HAP-1 (cell line): Measurements from ENCODE around the gene RNF227.

Source experiments
- DNase-seq, 2 experiments: peaks; one replicate each; pipeline ENCODE4 v3.0.0-alpha.2; 2016 to 2020; ENCODE audit warnings: low spot score in 2 of 2
- H3K27me3 ChIP-seq: fragments of 250-450 bp; sonication (Bioruptor Pico); 2 replicates; pipeline ENCODE4 v1.5.1; 2020; ENCODE audit warnings: low read depth, mild to moderate bottlenecking, moderate library complexity
- H3K36me3 ChIP-seq: fragments of 250-450 bp; sonication (Bioruptor Pico); replicated peaks from 2 replicates; pipeline ENCODE4 v1.5.1; 2020; ENCODE audit warnings: mild to moderate bottlenecking
- H3K4me1 ChIP-seq: fragments of 250-450 bp; sonication (Bioruptor Pico); 2 replicates; pipeline ENCODE4 v1.5.1; 2020; ENCODE audit warnings: mild to moderate bottlenecking
- H3K4me3 ChIP-seq: fragments of 250-450 bp; sonication (Bioruptor Pico); 2 replicates; pipeline ENCODE4 v1.5.1; 2020; ENCODE audit warnings: mild to moderate bottlenecking, moderate library complexity
- H3K9me3 ChIP-seq: fragments of 250-450 bp; sonication (Bioruptor Pico); 2 replicates; pipeline ENCODE4 v1.5.1; 2020; ENCODE audit warnings: mild to moderate bottlenecking, moderate library complexity
- in situ Hi-C: fragments of 300-500 bp; cut with MboI; formaldehyde crosslinking; loops from 3 replicates; pipeline ENCODE4 v1.14.3; 2020; ENCODE audit warnings: low sequenced_read_pairs, inconsistent platforms, mixed read lengths

RNF227 gene

GRCh38 chr17:7916385-7916682 lies 245 bp upstream of the RNF227 start:
- no peak for DNase-seq
- H3K4me3 ChIP-seq: peak overlapping the region; percentile 40
- no peaks in the 10 kb centered on the region for H3K27me3 ChIP-seq
- in situ Hi-C loops: loop anchor here (5.0 to 10.0 kb wide), 2 partner anchors 68 to 141 kb away; no protein-coding TSS in a partner anchor
- peaks cover 7% of the 10 kb centered on the region for H3K36me3 ChIP-seq
- peaks cover 2% of the 10 kb centered on the region; the same call in 1 of the 2 replicates for H3K9me3 ChIP-seq
- H3K4me1 ChIP-seq: peaks cover 17% of the 10 kb centered on the region

GRCh38 chr17:7915179-7915610 lies 894 bp downstream of the RNF227 start:
- in situ Hi-C loops: loop anchor here (5.0 to 10.0 kb wide), 2 partner anchors 70 to 142 kb away; no protein-coding TSS in a partner anchor
- peaks cover 17% of the 10 kb centered on the region for H3K4me1 ChIP-seq
- peak overlapping the region; percentile 40 for H3K4me3 ChIP-seq
- H3K9me3 ChIP-seq: peaks cover 2% of the 10 kb centered on the region; the same call in 1 of the 2 replicates
- no peak for DNase-seq
- peaks cover 17% of the 10 kb centered on the region for H3K36me3 ChIP-seq
- H3K27me3 ChIP-seq: no peaks in the 10 kb centered on the region

GRCh38 chr17:7912927-7913524 lies 3.1 kb downstream of the RNF227 start:
- DNase-seq: peak; percentile 64 to 80
- Histone ChIP-seq H3K4me1 (peaks cover 17% of the 10 kb centered on the region), H3K4me3 (no peak overlapping the region), H3K36me3 (peaks cover 36% of the 10 kb centered on the region), H3K9me3 (peaks cover 2% of the 10 kb centered on the region; the same call in 1 of the 2 replicates), H3K27me3 (no peaks in the 10 kb centered on the region)
- in situ Hi-C loops: loop anchor here (10.0 kb wide), 1 partner anchor 72 kb away; no protein-coding TSS in a partner anchor

- Histone ChIP-seq H3K9me3 (peaks cover under 1% of the 10 kb centered on the region; the same call in 1 of the 2 replicates), H3K27me3 (no peaks in the 10 kb centered on the region), H3K36me3 (peaks cover 55% of the 10 kb centered on the region), H3K4me3 (no peak overlapping the region), H3K4me1 (peaks cover 14% of the 10 kb centered on the region)
- in situ Hi-C loops: loop anchor here (10.0 kb wide), 1 partner anchor 74 kb away; no protein-coding TSS in a partner anchor
- DNase-seq: no peak
Observed at GRCh38 chr17:7911116-7911515, 5.0 kb downstream of the RNF227 start.

GRCh38 chr17:7910711-7911110 lies 5.4 kb downstream of the RNF227 start:
- no peaks in the 10 kb centered on the region for H3K27me3 ChIP-seq
- H3K4me3 ChIP-seq: no peak overlapping the region
- DNase-seq: no peak
- H3K36me3 ChIP-seq: peaks cover 59% of the 10 kb centered on the region
- H3K9me3 ChIP-seq: no peaks in the 10 kb centered on the region
- in situ Hi-C loops: loop anchor here (10.0 kb wide), 1 partner anchor 74 kb away; no protein-coding TSS in a partner anchor
- H3K4me1 ChIP-seq: peaks cover 12% of the 10 kb centered on the region

GRCh38 chr17:7910281-7910680 lies 5.8 kb downstream of the RNF227 start:
- H3K4me1 ChIP-seq: peaks cover 9% of the 10 kb centered on the region
- in situ Hi-C loops: loop anchor here (10.0 kb wide), 1 partner anchor 75 kb away; no protein-coding TSS in a partner anchor
- peaks cover 62% of the 10 kb centered on the region for H3K36me3 ChIP-seq
- H3K4me3 ChIP-seq: no peak overlapping the region
- H3K27me3 ChIP-seq: no peaks in the 10 kb centered on the region
- no peak for DNase-seq
- H3K9me3 ChIP-seq: no peaks in the 10 kb centered on the region

- no peak for DNase-seq
- Histone ChIP-seq H3K9me3 (no peaks in the 10 kb centered on the region), H3K36me3 (peaks cover 74% of the 10 kb centered on the region), H3K4me3 (no peak overlapping the region), H3K27me3 (no peaks in the 10 kb centered on the region), H3K4me1 (no peaks in the 10 kb centered on the region)
- in situ Hi-C loops: no loop called here
Observed at GRCh38 chr17:7909089-7909488, 7.0 kb downstream of the RNF227 start.

GRCh38 chr17:7903154-7904103 lies 12.7 kb downstream of the RNF227 start:
- Histone ChIP-seq H3K27me3 (no peaks in the 10 kb centered on the region), H3K36me3 (peaks cover 95% of the 10 kb centered on the region), H3K4me3 (no peak overlapping the region), H3K9me3 (no peaks in the 10 kb centered on the region), H3K4me1 (no peaks in the 10 kb centered on the region)
- in situ Hi-C loops: loop anchor here (5.0 kb wide), 1 partner anchor 41 kb away; no protein-coding TSS in a partner anchor
- no peak for DNase-seq

- Histone ChIP-seq H3K4me1 (no peaks in the 10 kb centered on the region), H3K4me3 (no peak overlapping the region), H3K9me3 (no peaks in the 10 kb centered on the region), H3K27me3 (no peaks in the 10 kb centered on the region), H3K36me3 (peaks cover 85% of the 10 kb centered on the region)
- DNase-seq: no peak
- in situ Hi-C loops: no loop called here
Observed at GRCh38 chr17:7897773-7898172, 18.3 kb downstream of the RNF227 start.

GRCh38 chr17:7897090-7897489 lies 19.0 kb downstream of the RNF227 start:
- in situ Hi-C loops: no loop called here
- Histone ChIP-seq H3K36me3 (peaks cover 79% of the 10 kb centered on the region), H3K4me3 (no peak overlapping the region), H3K9me3 (no peaks in the 10 kb centered on the region), H3K4me1 (no peaks in the 10 kb centered on the region), H3K27me3 (no peaks in the 10 kb centered on the region)
- DNase-seq: no peak

- in situ Hi-C loops: no loop called here
- Histone ChIP-seq H3K27me3 (no peaks in the 10 kb centered on the region), H3K36me3 (peaks cover 82% of the 10 kb centered on the region), H3K4me3 (no peak overlapping the region), H3K4me1 (no peaks in the 10 kb centered on the region), H3K9me3 (no peaks in the 10 kb centered on the region)
- DNase-seq: no peak
Observed at GRCh38 chr17:7894866-7895265, 21.2 kb downstream of the RNF227 start.

GRCh38 chr17:7894226-7894625 lies 21.9 kb downstream of the RNF227 start:
- peaks cover 4% of the 10 kb centered on the region for H3K4me1 ChIP-seq
- no peaks in the 10 kb centered on the region for H3K9me3 ChIP-seq
- in situ Hi-C loops: no loop called here
- no peaks in the 10 kb centered on the region for H3K27me3 ChIP-seq
- DNase-seq: no peak
- H3K36me3 ChIP-seq: peaks cover 79% of the 10 kb centered on the region
- no peak overlapping the region for H3K4me3 ChIP-seq

- peaks cover 13% of the 10 kb centered on the region for H3K4me1 ChIP-seq
- H3K27me3 ChIP-seq: no peaks in the 10 kb centered on the region
- H3K36me3 ChIP-seq: peaks cover 70% of the 10 kb centered on the region
- in situ Hi-C loops: no loop called here
- DNase-seq: no peak
- H3K4me3 ChIP-seq: no peak overlapping the region
- H3K9me3 ChIP-seq: no peaks in the 10 kb centered on the region
Observed at GRCh38 chr17:7893187-7893880, 22.8 kb downstream of the RNF227 start.
